Measurements from ENCODE around the gene CACNG7.

The CACNG7 gene

DNA sequence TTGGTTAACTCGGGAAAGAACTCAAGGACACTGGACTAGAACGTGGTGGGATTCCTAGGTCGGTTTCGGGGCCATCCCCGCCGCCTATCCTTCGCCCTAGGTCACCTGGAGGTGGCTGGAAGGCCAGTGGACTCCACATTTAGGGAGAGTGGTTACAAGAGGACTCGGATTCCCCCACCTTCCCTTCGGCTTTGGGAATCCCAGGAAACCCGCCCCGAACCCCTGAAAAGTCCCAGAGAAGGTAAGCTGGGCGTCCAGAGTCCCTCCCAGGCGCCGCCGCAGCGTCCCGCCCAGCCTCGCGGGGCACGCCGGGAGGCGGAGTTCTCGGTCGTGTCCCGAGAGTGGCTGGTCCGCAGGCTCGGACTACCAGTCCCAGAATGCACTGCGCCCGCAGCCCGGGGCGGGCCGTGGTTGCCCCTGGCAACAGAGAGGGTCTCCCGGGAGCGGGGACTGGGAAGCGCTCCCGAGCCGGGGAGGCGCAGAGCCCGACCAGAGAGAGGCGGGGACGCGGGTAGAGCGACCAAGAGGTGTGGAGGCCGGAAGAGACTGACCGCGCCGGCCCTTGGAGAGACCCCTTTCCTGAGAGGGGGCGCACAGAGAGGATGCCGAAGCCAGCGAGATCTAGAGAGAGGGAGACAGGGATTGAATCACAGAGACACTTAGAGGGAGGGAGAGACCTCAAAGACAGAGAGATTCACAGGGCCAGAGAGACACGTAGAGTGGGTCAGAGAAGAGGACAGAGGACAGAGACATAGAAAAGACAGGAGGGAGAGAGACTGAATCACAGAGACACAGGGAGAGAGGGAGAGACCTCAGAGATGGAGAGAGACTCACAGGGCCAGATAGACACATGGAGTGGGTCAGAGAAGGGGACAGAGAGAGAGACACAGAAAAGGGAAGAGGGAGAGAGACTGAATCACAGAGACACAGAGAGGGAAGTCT, 29.7 kb upstream of the CACNG7 start:
- peak; percentile 100 for DNase-seq (ENCODE audit: low spot score)

DNA sequence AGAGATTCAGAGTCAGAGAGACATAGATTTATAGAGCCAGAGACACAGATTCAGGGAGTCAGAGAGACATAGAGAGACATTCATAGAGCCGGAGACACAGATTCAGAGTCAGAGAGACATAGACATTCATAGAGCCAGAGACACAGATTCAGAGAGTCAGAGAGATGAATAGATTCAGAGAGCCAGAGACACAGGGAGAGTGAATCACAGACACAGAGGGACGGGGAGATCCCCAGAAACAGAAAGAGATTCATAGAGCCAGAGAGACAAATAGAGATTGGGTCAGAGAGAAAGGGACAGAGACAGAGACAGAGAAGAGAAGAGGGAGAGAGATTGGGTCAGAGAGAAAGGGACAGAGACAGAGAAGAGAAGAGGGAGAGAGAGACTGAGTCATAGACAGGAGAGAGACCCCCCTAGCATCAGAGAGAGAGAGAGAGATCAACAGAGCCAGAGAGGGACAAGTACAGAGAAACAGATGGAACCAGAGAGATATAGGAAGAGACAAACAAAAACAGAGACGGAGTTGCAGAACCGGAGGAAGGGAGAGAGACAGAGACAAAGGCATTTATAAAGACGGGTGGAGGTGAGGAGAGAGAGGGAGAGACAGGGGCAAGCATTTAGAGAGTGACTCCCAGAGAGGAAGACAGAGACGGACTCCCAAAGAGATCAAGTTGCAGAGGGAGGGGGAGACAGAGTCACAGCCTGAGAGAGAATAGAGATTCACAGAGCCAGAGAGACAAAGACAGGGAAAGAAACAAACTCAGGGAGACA, 28.2 kb upstream of the CACNG7 start:
- no peak for DNase-seq (ENCODE audit: low spot score)

DNA sequence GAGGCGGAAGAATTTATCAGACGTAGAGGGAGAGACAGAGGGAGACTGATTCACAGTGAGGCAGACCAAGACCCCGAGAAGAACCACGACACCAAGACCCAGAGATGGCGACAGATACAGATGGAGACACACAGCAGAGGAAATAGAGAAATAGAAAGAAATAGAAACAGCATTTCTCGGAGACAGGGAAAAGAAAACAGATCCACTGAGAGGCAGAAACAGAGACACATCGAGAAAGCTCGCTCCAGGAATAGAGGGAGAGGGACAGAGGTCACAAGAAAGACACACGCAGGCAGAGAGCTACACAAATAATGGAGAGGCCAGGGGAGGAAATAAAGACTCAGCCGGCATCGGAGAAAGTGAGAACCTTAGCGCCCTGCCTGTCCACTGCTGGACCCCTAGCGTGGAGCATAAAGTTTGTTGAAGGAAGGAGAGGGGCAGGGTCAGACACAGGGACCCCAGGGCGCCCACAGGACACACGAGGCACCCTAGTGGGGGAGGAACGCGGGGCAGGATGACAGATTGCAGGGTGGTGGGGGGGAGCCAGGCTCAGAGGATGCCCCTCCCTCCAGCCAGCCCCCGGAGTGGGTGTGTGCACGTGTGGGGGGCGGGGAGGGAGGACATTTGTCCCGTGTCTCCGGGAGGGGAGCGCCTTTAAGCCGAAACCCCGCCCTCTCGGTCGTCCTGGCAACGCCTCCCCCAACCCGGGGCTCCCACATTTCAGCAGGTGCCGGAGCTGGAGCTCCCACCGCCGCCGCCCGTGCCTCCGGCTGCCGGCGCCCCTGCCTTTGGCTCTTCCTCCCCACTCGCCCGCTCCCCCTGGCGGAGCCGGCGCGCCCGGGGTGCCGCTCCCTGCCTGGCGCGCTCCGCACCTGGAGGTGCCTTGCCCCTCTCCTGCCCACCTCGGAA, 27.3 kb upstream of the CACNG7 start, which contains the start of gene PRKCG:
TSS of gene PRKCG (plus strand) at position 716 of the 909 bp plus-strand sequence. CDS start 298 bp downstream, outside the sequence.
- peak; percentile 82 for DNase-seq (ENCODE audit: low spot score)

DNA sequence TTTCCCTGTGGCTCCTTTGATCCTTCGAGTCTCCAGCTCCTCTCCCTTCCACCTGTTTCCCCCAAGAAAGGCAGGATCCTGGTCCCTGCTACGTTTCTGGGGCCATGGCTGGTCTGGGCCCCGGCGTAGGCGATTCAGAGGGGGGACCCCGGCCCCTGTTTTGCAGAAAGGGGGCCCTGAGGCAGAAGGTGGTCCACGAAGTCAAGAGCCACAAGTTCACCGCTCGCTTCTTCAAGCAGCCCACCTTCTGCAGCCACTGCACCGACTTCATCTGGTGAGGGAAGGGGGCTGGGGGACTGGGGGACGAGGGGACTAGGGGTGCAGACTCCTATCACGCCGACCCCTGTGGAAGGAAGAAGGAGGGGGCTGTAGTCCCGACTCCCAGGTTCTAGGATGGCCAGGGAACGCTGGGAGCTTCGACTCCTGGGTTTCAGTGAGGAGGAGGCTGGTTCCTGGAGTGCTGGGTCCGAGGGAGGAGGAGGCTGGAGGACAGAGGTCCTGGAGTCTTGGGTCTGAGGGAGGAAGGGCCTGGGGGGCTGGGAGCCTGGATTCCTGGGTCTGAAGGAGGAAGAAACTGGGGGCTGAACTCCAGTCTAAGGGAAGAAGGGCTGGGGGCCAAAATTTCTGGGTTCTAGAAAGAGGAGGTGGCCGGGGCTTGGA, 26.6 kb upstream of the CACNG7 start:
- no peak for DNase-seq (ENCODE audit: low spot score)

DNA sequence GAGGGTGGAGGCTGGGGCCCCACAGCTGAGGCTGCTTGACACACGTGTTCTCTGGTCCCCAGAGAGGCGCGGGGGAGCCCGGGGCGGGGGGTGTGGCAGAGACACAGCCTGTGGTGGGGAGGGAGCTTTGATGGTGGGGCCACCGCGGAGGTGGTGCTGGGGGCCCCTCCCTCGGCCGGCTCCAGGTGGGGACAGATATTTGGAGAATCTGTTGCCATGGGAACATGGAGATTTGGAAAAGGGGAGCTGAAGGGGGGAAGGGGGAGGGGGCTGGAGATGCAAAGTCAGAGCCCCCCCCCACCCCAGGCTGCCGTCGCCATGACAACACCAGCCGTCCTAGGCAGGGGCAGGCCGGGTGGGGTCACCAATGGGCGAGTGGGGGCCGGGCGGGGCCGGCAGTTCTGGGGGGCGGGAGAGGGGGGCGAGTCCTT, 25.8 kb upstream of the CACNG7 start:
- peak; percentile 60 for DNase-seq (ENCODE audit: low spot score)

DNA sequence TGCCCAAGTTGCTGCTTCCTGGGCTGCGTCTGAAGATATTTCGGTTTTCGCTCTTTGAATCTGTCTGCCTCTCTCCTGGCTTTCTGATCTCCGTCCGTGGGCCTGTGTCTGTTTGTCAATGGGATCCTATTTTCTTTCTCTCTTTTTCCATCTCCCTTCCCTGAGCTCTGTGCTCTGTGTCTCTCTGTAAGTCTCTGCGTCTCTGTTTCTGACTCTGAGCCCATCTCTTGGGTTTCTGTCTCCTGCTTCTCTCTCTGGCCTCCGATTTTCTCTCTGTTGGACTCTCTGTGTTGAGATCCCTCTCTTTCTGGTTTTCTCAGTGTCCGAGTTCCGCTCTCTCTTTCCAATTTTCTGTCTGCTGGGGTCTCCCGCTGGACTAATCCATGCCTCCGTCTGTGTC, 25.3 kb upstream of the CACNG7 start:
- no peak for DNase-seq (ENCODE audit: low spot score)

DNA sequence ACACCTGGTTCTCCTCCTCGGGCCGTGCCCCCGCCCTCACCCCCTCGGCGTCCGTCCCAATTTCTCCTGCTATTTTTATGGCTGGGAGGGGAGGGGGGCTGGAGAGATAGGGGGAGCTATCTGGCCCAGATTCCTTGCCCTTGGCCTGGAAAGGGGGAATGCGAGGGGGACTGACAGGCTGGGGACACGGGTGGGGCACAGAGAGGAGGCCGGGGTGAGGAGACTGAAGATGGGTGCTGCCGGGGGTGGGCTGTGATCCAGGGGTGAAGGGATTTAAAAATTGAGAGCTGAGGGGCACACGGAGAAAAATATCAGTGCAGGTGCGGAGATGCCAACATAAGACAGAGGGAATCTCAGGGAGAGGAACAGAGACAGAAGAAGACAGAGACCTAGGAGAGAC, 24.8 kb upstream of the CACNG7 start:
- no peak for DNase-seq (ENCODE audit: low spot score)

DNA sequence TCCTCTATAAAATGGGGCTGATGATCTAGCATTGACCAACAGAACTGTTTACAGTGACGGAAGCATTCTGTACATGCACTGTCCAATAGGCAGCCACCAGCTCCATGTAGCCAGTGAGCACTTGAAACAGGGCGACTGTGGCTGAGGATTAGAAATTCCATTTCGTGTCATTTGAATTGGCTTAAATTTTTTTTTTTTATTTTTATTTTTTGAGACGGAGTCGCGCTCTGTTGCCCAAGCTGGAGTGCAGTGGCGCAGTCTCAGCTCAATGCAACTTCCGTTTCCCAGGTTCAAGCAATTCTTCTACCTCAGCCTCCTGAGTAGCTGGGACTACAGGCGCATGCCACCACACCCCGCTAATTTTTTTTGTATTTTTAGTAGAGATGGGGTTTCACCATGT, 24.0 kb upstream of the CACNG7 start:
- no peak for DNase-seq (ENCODE audit: low spot score)

DNA sequence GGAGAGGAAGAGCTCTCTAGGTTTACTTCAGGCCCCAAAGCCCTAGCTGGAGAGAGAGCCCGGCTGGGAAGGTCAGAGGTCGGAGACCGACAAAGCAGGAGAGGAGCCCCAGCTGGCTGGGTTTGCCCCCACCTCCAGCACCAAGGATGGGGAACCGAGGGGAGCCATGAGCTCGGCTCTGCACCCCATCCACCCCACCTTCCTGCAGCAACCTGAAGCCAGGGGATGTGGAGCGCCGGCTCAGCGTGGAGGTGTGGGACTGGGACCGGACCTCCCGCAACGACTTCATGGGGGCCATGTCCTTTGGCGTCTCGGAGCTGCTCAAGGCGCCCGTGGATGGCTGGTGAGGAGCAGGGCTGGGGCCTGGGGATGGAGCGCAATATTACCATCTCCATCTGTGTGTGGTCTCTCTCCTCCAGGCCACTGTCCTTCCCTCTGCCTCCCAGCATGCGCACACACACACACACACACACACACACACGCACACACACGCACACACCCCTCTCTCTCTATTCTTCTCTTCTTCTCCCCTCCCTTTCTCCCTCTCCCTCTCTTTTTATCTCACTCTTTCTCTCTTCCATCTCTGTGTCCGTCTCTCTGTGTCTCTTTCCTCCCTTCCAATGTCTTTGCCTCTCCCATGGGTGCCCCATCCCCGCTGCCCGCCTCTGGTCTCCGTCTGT, 16.6 kb upstream of the CACNG7 start:
- no peak for DNase-seq (ENCODE audit: low spot score)

DNA sequence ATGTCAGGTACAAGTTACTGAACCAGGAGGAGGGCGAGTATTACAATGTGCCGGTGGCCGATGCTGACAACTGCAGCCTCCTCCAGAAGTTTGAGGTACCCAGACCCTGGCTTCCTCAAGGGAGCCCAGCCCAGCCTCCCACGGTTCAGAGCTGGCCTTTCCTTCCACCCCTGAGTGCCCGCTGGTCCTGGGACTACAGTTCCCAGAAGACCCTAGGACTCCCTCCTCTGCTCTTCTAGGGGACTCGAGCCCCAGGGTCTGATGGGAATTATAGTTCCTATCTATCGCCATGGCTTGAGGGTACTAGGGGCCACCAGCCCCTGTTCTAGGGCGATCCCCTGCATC, 16.1 kb upstream of the CACNG7 start:
- peak; percentile 63 for DNase-seq (ENCODE audit: low spot score)

DNA sequence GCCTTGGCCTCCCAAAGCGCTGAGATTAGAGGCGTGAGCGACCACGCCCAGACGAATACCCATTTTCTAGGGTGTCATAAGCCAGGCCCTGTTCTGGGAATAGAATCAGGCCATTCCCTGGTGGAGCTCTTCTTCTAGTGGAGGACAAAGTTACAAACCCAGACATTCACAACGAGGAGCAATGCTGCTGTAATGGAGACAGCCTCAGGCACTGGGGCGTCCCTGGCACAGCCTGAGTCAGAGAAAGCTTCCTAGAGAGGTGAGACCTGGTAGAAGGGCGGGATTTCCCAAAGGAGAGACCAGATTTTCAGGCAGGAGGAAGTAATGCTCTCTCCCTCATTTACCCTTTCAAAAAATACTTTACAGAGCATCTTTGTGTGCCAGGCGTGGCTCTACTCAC, 14.4 kb upstream of the CACNG7 start:
- no peak for DNase-seq (ENCODE audit: low spot score)

DNA sequence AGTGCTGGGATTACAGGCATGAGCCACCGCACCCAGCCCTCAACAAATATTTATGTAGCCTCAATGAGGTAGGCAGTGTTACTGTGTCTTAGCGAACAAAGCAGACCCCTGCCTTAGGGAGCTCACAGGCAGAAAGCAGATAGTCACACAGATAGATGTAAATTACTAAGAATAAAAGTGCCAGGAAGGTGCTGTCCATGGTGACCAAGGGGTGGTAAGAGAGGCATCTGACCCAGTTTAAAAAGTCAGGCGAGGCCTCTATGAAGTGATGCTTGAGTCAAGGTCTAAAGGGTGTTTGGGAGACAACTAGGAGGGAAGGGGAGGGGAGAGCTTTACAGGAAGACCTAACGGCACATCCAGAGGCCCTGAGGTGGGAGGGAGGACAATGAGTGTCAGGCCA, 12.4 kb upstream of the CACNG7 start:
- DNase-seq (ENCODE audit: low spot score): no peak

DNA sequence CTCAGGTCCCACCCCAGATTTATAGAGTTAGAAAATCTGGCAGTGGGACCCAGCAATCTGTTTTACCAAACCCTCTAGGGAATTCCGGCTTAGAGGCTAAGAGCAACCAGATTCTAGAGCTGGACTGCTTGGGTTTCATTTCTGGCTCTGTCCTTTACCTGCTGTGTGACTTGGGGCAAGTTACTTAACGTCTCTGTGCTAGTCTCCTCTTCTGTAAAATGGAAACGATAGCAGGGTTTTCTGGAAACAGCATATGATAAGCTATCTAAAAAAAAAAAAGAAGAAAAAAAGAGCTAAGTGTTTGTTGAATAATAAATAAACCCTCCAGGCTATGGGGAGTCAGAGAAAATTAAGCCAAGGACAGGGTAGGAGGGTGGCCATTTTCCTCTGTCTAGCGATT, 11.6 kb upstream of the CACNG7 start:
- DNase-seq (ENCODE audit: low spot score): no peak

DNA sequence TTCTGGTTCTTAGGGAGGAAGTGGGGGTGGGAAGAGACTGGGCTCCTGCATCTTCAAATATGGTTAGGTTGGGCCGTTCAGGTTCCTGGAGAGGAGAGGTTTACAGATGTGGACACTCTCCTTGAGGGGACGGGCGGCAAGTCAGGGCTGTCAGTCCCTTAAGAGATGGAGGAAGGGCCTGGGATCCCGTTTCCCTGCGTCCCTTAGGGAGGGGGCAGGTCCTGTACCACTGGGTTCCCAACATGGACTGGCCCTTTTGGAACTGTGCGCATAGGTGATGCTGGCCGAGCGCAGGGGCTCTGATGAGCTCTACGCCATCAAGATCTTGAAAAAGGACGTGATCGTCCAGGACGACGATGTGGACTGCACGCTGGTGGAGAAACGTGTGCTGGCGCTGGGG, 10.9 kb upstream of the CACNG7 start:
- DNase-seq (ENCODE audit: low spot score): no peak

DNA sequence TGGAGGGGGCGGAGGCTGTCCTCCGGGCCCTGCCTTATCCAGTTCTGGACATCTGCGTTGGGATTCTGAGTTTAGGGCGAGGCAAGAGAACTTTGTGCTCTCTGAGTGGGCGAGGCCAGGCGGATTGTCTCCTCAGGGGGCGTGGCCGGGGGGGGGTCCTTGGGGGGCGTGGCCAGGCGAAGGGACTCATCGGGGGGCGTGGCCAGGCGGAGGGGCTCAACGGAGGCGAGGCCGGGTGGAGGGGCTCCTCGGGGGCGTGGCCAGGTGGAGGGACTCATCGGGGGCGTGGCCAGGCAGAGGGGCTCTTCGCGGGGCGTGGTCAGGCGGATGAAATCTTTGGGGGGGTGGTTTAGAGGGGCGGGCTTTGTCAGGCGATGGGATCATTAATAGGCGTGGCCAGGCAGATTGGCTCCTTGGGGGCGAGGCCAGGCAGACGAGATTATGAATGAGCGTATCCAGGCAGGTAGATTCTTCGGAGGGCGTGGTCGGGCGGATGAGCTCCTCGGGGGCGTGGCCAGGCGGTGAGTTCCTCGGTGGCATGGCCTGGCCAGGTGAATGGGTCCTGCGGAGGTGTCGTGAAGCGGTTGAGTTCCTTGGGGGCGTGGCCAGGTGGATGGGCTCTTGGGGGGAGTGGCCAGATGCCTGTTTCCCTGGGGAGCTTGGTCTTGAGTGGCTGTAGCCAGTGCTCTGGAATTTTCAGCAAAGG, 10.3 kb upstream of the CACNG7 start:
- DNase-seq (ENCODE audit: low spot score): peak; percentile 93

DNA sequence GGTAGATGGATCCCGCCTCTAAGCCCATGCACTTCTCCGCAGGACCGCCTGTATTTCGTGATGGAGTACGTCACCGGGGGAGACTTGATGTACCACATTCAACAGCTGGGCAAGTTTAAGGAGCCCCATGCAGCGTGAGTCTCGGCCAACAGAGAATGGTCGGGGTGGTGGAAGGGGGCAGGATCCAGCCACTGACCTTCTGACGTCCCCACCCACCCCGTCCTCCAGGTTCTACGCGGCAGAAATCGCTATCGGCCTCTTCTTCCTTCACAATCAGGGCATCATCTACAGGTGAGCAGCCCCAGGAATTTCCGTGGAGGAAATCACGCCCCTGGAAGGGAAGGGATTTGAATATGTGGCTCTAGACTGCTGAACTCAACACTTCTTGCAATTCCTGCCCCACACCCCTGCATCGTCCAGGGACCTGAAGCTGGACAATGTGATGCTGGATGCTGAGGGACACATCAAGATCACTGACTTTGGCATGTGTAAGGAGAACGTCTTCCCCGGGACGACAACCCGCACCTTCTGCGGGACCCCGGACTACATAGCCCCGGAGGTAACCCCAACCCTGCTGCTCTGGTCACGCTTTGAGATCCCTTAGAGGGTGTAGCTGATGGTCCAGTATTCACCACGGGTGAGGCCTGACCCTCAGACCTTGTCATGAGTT, 8.8 kb upstream of the CACNG7 start:
- DNase-seq (ENCODE audit: low spot score): no peak

DNA sequence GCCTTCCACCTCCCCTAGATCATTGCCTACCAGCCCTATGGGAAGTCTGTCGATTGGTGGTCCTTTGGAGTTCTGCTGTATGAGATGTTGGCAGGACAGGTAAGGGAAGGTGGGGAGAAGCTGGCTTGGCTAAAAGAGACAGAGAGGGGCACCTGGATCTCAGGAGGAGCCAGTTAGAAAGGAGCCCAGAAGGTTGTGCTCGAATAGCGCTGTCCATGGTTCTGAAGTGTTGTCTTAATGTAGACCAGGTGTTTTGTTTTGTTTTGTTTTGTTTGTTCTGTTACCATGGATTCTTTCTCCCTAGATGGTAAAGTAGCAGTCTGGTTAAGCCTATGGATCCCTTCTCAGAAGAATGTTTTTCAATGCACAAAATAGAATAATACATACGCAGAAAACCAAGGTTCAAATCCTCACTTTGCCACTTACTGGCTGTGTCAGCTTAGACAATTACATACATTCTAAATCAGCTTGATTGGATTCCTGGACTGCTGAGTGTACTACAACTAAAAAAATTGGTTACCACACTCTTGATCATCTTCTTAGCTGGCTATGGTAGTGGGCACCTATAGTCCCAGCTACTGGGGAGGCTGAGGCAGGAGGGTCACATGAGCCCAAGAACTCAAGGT, 5.9 kb upstream of the CACNG7 start:
- no peak for DNase-seq (ENCODE audit: low spot score)

DNA sequence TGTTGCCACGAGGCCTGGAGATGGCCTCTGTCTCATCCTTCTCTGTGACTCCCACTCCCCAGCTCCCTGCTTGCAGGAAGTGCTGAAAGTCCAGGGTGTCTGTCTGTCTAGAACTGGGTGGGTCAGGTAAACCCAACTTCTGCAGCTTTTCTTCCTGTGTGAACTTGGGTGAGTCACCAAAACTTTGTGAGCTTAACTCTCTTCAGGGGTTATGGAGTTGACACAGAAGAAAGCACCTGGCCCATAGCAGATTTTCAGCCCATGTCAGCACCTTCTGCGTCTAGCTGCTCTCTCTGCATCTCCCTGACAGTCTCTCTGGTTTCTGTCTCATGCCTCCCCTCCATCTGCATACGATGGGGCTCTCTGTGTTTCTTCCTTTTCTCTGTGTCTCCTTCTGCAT, 4.2 kb upstream of the CACNG7 start:
- no peak for DNase-seq (ENCODE audit: low spot score)

DNA sequence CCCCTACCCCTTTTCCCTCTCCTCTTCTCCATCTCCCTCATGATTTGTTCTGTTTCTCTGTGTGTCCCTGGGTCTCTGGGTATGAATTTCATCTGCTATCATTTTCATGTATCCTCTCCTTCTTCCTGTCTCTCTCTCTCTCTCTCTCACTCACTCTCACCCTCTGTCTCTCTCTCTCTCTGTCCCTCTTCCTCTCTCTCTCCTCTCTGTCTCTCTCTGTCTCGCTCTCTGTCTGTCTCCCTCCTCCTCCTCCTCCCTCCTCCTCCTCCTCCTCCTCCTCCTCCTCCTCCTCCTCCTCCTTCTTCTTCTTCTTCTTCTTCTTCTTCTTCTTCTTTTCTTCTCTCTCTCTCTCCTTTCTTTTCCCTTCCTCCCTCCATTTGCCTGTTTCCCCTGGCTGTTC, 3.3 kb upstream of the CACNG7 start:
- no peak for DNase-seq (ENCODE audit: low spot score)

All from ecto neural progenitor cell (in vitro differentiated cells).